Activated CD8-positive, alpha-beta T cell treated with anti-CD3 and anti-CD28 coated beads for 36 hours (primary cell): ENCODE data around the gene DAAM2. TPM values are rescaled to one million over a fixed set of nuclear protein-coding genes. Genes with fewer than 3 reads are reported as not detected.

ENCODE experiments used
- ATAC-seq: fragments of 200-7000 bp; cut with Tn5 transposase; one replicate; pipeline ENCODE4 v1.10.0; 2021; ENCODE audit warnings: mild to moderate bottlenecking, moderate library complexity
- CTCF ChIA-PET: fragments of 350-600 bp; sonication (Branson Sonifier 250); formaldehyde crosslinking; loops from one replicate; lab custom pipeline; 2021; ENCODE audit warnings: antibody characterized with exemption; lab: Charles Lee
- POLR2A ChIA-PET: fragments of 350-600 bp; sonication (Branson Sonifier 250); formaldehyde crosslinking; loops from one replicate; lab custom pipeline; 2021; ENCODE audit warnings: antibody characterized with exemption; lab: Charles Lee
- DNase-seq: peaks from one replicate; pipeline ENCODE4 v3.0.0-alpha.2; 2020
- H3K27ac Mint-ChIP-seq: one replicate; pipeline ENCODE4 v1.8.0; 2021; ENCODE audit warnings: mild to moderate bottlenecking, mixed read lengths
- H3K27me3 Mint-ChIP-seq: one replicate; pipeline ENCODE4 v1.8.0; 2021; ENCODE audit warnings: mixed read lengths
- H3K36me3 Mint-ChIP-seq: one replicate; pipeline ENCODE4 v1.8.0; 2021; ENCODE audit warnings: low read depth, mixed read lengths
- H3K4me1 Mint-ChIP-seq: one replicate; pipeline ENCODE4 v1.8.0; 2021; ENCODE audit warnings: low read depth, mixed read lengths
- H3K4me3 Mint-ChIP-seq: one replicate; pipeline ENCODE4 v1.8.0; 2021; ENCODE audit warnings: mild to moderate bottlenecking, moderate library complexity, mixed read lengths
- H3K9me3 Mint-ChIP-seq: one replicate; pipeline ENCODE4 v1.8.0; 2021; ENCODE audit warnings: mixed read lengths
- intact Hi-C: fragments of 100-400 bp; cut with micrococcal nuclease; formaldehyde crosslinking; loops from one replicate; pipeline ENCODE4 v1.10.0; 2022
- total RNA-seq, 2 experiments: library from RNA; stranded (reverse); gene quantifications; one replicate each; pipeline ENCODE4 v1.2.3, GENCODE V29; 2021
- TF ChIP-seq, protein P1 (sequence below): fragments of 200-600 bp; IDR thresholded peaks from one replicate; pipeline ENCODE4 v1.8.0; 2022; ENCODE audit warnings: antibody characterized with exemption, mild to moderate bottlenecking

The DAAM2 gene
- total RNA-seq, 2 experiments from 2014 or later = not detected

DNA sequence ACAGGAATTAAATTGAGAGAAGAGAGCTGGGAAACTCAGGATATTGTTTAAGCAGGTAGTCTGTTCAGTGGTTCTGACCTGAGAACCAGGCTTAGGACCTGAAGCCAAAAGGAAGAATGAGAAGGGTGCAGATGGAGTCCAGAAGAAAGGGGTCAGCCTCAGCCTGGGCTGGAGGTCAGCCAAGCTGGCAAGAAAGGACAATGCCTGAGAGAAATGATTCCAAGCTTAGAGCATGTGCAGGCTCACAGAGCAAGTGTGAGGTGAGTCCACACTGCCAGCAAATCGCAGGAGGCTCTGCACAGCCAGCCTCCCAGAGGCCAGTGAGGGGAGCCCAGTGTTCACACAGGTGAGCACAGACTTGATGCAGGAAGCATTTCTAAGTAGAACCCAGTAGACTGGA is 47.3 kb downstream of the DAAM2 start:
- POLR2A ChIA-PET = no interaction called here
- TF ChIP-seq, protein P1, sequence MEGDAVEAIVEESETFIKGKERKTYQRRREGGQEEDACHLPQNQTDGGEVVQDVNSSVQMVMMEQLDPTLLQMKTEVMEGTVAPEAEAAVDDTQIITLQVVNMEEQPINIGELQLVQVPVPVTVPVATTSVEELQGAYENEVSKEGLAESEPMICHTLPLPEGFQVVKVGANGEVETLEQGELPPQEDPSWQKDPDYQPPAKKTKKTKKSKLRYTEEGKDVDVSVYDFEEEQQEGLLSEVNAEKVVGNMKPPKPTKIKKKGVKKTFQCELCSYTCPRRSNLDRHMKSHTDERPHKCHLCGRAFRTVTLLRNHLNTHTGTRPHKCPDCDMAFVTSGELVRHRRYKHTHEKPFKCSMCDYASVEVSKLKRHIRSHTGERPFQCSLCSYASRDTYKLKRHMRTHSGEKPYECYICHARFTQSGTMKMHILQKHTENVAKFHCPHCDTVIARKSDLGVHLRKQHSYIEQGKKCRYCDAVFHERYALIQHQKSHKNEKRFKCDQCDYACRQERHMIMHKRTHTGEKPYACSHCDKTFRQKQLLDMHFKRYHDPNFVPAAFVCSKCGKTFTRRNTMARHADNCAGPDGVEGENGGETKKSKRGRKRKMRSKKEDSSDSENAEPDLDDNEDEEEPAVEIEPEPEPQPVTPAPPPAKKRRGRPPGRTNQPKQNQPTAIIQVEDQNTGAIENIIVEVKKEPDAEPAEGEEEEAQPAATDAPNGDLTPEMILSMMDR = no peak
- intact Hi-C loops = no loop called here
- ATAC-seq (no peak), DNase-seq (no peak)
- Mint-ChIP-seq H3K9me3 (no peaks in the 10 kb centered on the region), H3K4me1 (no peaks in the 10 kb centered on the region), H3K27ac (no peak overlapping the region), H3K4me3 (no peak overlapping the region), H3K36me3 (no peaks in the 10 kb centered on the region), H3K27me3 (peaks cover 18% of the 10 kb centered on the region)
- CTCF ChIA-PET = interaction anchor here (2.1 kb wide), 1 partner anchor 26 kb away, joined by 5 read pairs; no protein-coding TSS in a partner anchor

- no peak overlapping the region for H3K4me3 Mint-ChIP-seq
- H3K36me3 Mint-ChIP-seq = no peaks in the 10 kb centered on the region
- POLR2A ChIA-PET = no interaction called here
- intact Hi-C loops = no loop called here
- H3K4me1 Mint-ChIP-seq = no peaks in the 10 kb centered on the region
- CTCF ChIA-PET = interaction anchor here (2.1 kb wide), 1 partner anchor 25 kb away, joined by 5 read pairs; no protein-coding TSS in a partner anchor
- peaks cover 15% of the 10 kb centered on the region for H3K27me3 Mint-ChIP-seq
- TF ChIP-seq, protein P1 = no peak
- no peak for DNase-seq
- no peak overlapping the region for H3K27ac Mint-ChIP-seq
- no peak for ATAC-seq
- no peaks in the 10 kb centered on the region for H3K9me3 Mint-ChIP-seq
Measured at GRCh38 chr6:39840781-39841180, 48.6 kb downstream of the DAAM2 start.

DNA sequence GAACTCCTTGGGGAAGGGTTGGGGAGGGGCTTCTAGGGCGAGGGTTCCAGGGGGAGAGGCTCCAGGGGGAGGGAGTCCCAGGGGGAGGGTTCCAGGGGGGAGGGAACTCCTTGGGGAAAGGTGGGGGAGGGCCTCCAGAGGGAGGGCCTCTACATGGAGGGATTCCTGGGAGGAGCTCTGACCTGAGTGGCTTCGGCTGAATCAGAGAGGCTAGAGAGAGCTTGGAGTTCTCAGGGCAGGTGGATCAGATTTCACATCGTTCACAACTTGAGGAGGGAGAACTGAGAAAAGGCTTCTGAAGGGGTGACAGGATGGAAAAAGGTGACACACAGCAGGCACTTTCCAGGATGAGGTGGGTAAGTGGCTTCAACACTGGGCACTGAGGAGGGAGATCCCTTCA is 49.1 kb downstream of the DAAM2 start:
- H3K27me3 Mint-ChIP-seq = peaks cover 15% of the 10 kb centered on the region
- H3K4me3 Mint-ChIP-seq = no peak overlapping the region
- H3K27ac Mint-ChIP-seq = no peak overlapping the region
- no peaks in the 10 kb centered on the region for H3K36me3 Mint-ChIP-seq
- DNase-seq = no peak
- no peaks in the 10 kb centered on the region for H3K4me1 Mint-ChIP-seq
- ChIA-PET POLR2A (no interaction called here), CTCF (interaction anchor here (2.1 kb wide), 1 partner anchor 24 kb away, joined by 5 read pairs; no protein-coding TSS in a partner anchor)
- no peaks in the 10 kb centered on the region for H3K9me3 Mint-ChIP-seq
- intact Hi-C loops = no loop called here
- no peak for ATAC-seq
- TF ChIP-seq, protein P1 = no peak

DNA sequence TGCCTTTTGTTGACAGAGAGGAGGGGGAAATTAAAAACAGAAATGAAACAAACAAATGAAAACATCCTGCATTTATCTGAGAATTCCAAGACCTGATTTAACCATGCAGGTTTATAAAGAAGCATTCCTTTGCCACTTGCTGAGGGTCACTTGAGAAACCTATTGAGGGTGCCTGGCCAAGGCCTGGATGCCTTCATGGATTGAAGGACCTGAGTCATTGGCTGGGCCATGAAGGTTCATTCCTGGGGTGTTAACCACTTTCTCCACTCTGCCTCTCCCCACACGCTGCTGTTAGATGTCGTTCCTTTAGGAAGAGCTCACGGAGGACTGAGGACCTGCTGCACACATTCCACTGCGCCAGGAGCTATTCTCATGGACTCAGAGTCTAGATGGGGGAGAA is 49.7 kb downstream of the DAAM2 start:
- H3K4me1 Mint-ChIP-seq = no peaks in the 10 kb centered on the region
- TF ChIP-seq, protein P1 = no peak
- ChIA-PET CTCF (interaction anchor here (1.4 kb wide), 1 partner anchor 23 kb away, joined by 4 read pairs; no protein-coding TSS in a partner anchor), POLR2A (no interaction called here)
- peaks cover 15% of the 10 kb centered on the region for H3K27me3 Mint-ChIP-seq
- intact Hi-C loops = no loop called here
- DNase-seq = no peak
- no peaks in the 10 kb centered on the region for H3K9me3 Mint-ChIP-seq
- H3K4me3 Mint-ChIP-seq = no peak overlapping the region
- no peak overlapping the region for H3K27ac Mint-ChIP-seq
- no peak for ATAC-seq
- H3K36me3 Mint-ChIP-seq = no peaks in the 10 kb centered on the region

- no peak for DNase-seq
- no peak for ATAC-seq
- no peaks in the 10 kb centered on the region for H3K9me3 Mint-ChIP-seq
- TF ChIP-seq, protein P1 = no peak
- H3K36me3 Mint-ChIP-seq = no peaks in the 10 kb centered on the region
- H3K27ac Mint-ChIP-seq = no peak overlapping the region
- ChIA-PET CTCF (interaction anchor here (1.4 kb wide), 1 partner anchor 21 kb away, joined by 4 read pairs; no protein-coding TSS in a partner anchor), POLR2A (no interaction called here)
- no peaks in the 10 kb centered on the region for H3K4me1 Mint-ChIP-seq
- no peak overlapping the region for H3K4me3 Mint-ChIP-seq
- intact Hi-C loops = no loop called here
- H3K27me3 Mint-ChIP-seq = peaks cover 8% of the 10 kb centered on the region
Measured at GRCh38 chr6:39843305-39844020, 51.3 kb downstream of the DAAM2 start.
